22Rv1 (cell line): ENCODE data around the gene IQGAP2.

Experiments
- ZFX ChIP-seq: fragments of 450-650 bp; IDR thresholded peaks from 2 replicates; pipeline ENCODE4 v1.6.1; 2017; ENCODE audit warnings: antibody characterized with exemption, borderline replicate concordance
- TF ChIP-seq, protein P1 (sequence below): fragments of 450-650 bp; IDR thresholded peaks from 2 replicates; pipeline ENCODE4 v1.5.1; 2017; ENCODE audit warnings: mild to moderate bottlenecking

DNA sequence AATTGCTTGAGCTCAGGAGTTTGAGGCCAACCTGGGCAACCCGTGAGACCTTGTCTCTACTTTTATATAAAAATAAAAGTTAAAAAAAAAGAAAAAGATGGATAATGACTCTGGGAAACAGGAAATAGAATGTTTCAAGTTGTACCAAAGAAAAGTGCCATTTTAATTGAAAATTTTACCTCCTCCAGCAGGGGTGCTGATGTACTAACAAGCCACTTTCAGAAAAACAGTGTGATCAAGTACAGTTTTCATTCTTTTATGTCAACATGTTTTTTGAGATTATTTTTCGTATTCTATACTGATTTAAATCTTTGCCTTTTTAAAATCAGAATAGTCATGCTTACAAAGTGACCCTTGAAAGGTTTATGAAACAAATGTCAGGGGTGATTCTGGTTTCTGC lies 343.6 kb downstream of the IQGAP2 start:
- TF ChIP-seq, protein P1, sequence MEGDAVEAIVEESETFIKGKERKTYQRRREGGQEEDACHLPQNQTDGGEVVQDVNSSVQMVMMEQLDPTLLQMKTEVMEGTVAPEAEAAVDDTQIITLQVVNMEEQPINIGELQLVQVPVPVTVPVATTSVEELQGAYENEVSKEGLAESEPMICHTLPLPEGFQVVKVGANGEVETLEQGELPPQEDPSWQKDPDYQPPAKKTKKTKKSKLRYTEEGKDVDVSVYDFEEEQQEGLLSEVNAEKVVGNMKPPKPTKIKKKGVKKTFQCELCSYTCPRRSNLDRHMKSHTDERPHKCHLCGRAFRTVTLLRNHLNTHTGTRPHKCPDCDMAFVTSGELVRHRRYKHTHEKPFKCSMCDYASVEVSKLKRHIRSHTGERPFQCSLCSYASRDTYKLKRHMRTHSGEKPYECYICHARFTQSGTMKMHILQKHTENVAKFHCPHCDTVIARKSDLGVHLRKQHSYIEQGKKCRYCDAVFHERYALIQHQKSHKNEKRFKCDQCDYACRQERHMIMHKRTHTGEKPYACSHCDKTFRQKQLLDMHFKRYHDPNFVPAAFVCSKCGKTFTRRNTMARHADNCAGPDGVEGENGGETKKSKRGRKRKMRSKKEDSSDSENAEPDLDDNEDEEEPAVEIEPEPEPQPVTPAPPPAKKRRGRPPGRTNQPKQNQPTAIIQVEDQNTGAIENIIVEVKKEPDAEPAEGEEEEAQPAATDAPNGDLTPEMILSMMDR, result no peak
- TF ChIP-seq ZFX, result no peak
